H9 (cell line): Measurements from ENCODE around the gene AMELX. TPM values are rescaled to one million over a fixed set of nuclear protein-coding genes. Genes with fewer than 3 reads are reported as not detected.

Experiments used
- DNase-seq: peaks from one replicate; pipeline ENCODE4 v3.0.0-alpha.2; 2017
- H2AFZ ChIP-seq: one replicate; pipeline ENCODE4 v1.6.1; 2013; ENCODE audit warnings: mild to moderate bottlenecking, low read length, control low read depth, moderate library complexity
- H2AK5ac ChIP-seq: 2 replicates; pipeline ENCODE4 v1.6.1; 2013; ENCODE audit warnings: low read length, control low read depth, mixed read lengths; ENCODE audit not compliant: insufficient read length
- H2BK120ac ChIP-seq: one replicate; pipeline ENCODE4 v1.6.1; 2013; ENCODE audit warnings: low read depth, mild to moderate bottlenecking, low read length, control low read depth, inconsistent platforms; ENCODE audit not compliant: poor library complexity, severe bottlenecking
- H2BK12ac ChIP-seq: 2 replicates; pipeline ENCODE4 v1.6.1; 2013; ENCODE audit warnings: low read length, control low read depth, mixed read lengths, low read depth; ENCODE audit not compliant: insufficient read length
- H2BK15ac ChIP-seq: 2 replicates; pipeline ENCODE4 v1.6.1; 2013; ENCODE audit warnings: low read depth, low read length, control low read depth
- H2BK20ac ChIP-seq: one replicate; pipeline ENCODE4 v1.6.1; 2013; ENCODE audit warnings: low read depth, mild to moderate bottlenecking, low read length, control low read depth, inconsistent platforms; ENCODE audit not compliant: poor library complexity, severe bottlenecking
- H2BK5ac ChIP-seq: 2 replicates; pipeline ENCODE4 v1.6.1; 2013; ENCODE audit warnings: low read length, control low read depth, mixed read lengths; ENCODE audit not compliant: insufficient read length
- H3K14ac ChIP-seq: 2 replicates; pipeline ENCODE4 v1.6.1; 2013; ENCODE audit warnings: low read length, control low read depth; ENCODE audit not compliant: insufficient read depth
- H3K18ac ChIP-seq: 2 replicates; pipeline ENCODE4 v1.6.1; 2013; ENCODE audit warnings: low read depth, mild to moderate bottlenecking, mixed read lengths, low read length, control low read depth; ENCODE audit not compliant: insufficient read length
- H3K23ac ChIP-seq: 2 replicates; pipeline ENCODE4 v1.6.1; 2013; ENCODE audit warnings: low read length, control low read depth, mixed read lengths, low read depth; ENCODE audit not compliant: insufficient read length
- H3K23me2 ChIP-seq: 2 replicates; pipeline ENCODE4 v1.6.1; 2013; ENCODE audit warnings: low read depth, mild to moderate bottlenecking, mixed read lengths, low read length, control low read depth; ENCODE audit not compliant: insufficient read length, poor library complexity, severe bottlenecking
- H3K27ac ChIP-seq: 2 replicates; pipeline ENCODE4 v1.5.1; 2013; ENCODE audit warnings: low read length, control low read depth, mixed read lengths, low read depth; ENCODE audit not compliant: insufficient read length
- H3K27me3 ChIP-seq: 2 replicates; pipeline ENCODE4 v1.6.1; 2013; ENCODE audit warnings: low read length, control low read depth, inconsistent platforms; ENCODE audit not compliant: insufficient read depth
- H3K4ac ChIP-seq: 2 replicates; pipeline ENCODE4 v1.6.1; 2013; ENCODE audit warnings: low read depth, mild to moderate bottlenecking, control low read depth, inconsistent platforms, low read length, moderate library complexity
- H3K4me1 ChIP-seq: 2 replicates; pipeline ENCODE4 v1.6.1; 2013; ENCODE audit warnings: low read length, control low read depth, inconsistent platforms; ENCODE audit not compliant: insufficient read depth
- H3K4me2 ChIP-seq: 2 replicates; pipeline ENCODE4 v1.6.1; 2013; ENCODE audit warnings: low read length, control low read depth, mixed read lengths; ENCODE audit not compliant: insufficient read length, insufficient read depth
- H3K56ac ChIP-seq: 2 replicates; pipeline ENCODE4 v1.6.1; 2013; ENCODE audit warnings: low read depth, mild to moderate bottlenecking, mixed read lengths, low read length, control low read depth; ENCODE audit not compliant: insufficient read length
- H3K79me1 ChIP-seq: 2 replicates; pipeline ENCODE4 v1.6.1; 2013; ENCODE audit warnings: low read depth, mild to moderate bottlenecking, moderate library complexity, low read length, control low read depth, inconsistent platforms; ENCODE audit not compliant: insufficient read depth, poor library complexity, severe bottlenecking
- H3K79me2 ChIP-seq: 2 replicates; pipeline ENCODE4 v1.6.1; 2013; ENCODE audit warnings: low read length, control low read depth, inconsistent platforms; ENCODE audit not compliant: insufficient read depth
- H3K9ac ChIP-seq: 2 replicates; pipeline ENCODE4 v1.6.1; 2013; ENCODE audit warnings: low read length, control low read depth, mixed read lengths; ENCODE audit not compliant: insufficient read length; ENCODE audit errors: extremely low read depth
- H3K9me3 ChIP-seq: one replicate; pipeline ENCODE4 v1.6.1; 2013; ENCODE audit warnings: low read depth, low read length, inconsistent platforms; ENCODE audit not compliant: control insufficient read depth
- H3T11ph ChIP-seq: one replicate; pipeline ENCODE4 v1.6.1; 2013; ENCODE audit warnings: mild to moderate bottlenecking, low read length, control low read depth, inconsistent platforms
- H4K20me1 ChIP-seq: one replicate; pipeline ENCODE4 v1.6.1; 2013; ENCODE audit not compliant: control insufficient read depth, insufficient read length, insufficient read depth
- H4K5ac ChIP-seq: 2 replicates; pipeline ENCODE4 v1.6.1; 2013; ENCODE audit warnings: low read depth, mild to moderate bottlenecking, mixed read lengths, low read length, control low read depth; ENCODE audit not compliant: insufficient read length
- H4K8ac ChIP-seq: replicated peaks from 2 replicates; pipeline ENCODE4 v1.6.1; 2013; ENCODE audit warnings: low read length, control low read depth, mixed read lengths, low read depth; ENCODE audit not compliant: insufficient read length
- H4K91ac ChIP-seq: 2 replicates; pipeline ENCODE4 v1.6.1; 2013; ENCODE audit warnings: low read depth, mild to moderate bottlenecking, moderate library complexity, mixed read lengths, low read length, control low read depth; ENCODE audit not compliant: insufficient read length
- H3K27ac Mint-ChIP-seq, 3 experiments: 2 replicates in 2 of 3; 3 replicates in 1 of 3; pipeline ENCODE4 v1.8.0; 2020 to 2021; ENCODE audit warnings: mixed read lengths in 3 of 3, mild to moderate bottlenecking in 1 of 3, moderate library complexity in 1 of 3
- H3K27me3 Mint-ChIP-seq: 2 replicates; pipeline ENCODE4 v1.8.0; 2021; ENCODE audit warnings: low read depth, mild to moderate bottlenecking, moderate library complexity, mixed read lengths
- H3K36me3 Mint-ChIP-seq, 3 experiments: 2 replicates in 2 of 3; 3 replicates in 1 of 3; pipeline ENCODE4 v1.8.0; 2020 to 2021; ENCODE audit warnings: low read depth in 3 of 3, mixed read lengths in 3 of 3; ENCODE audit not compliant: insufficient read depth in 1 of 3
- H3K4me1 Mint-ChIP-seq, 2 experiments: 2 replicates each; pipeline ENCODE4 v1.8.0; 2020; ENCODE audit warnings: mixed read lengths in 2 of 2
- H3K4me3 Mint-ChIP-seq, 2 experiments: 2 replicates in 1 of 2; 3 replicates in 1 of 2; pipeline ENCODE4 v1.8.0; 2020 to 2021; ENCODE audit warnings: mild to moderate bottlenecking in 2 of 2, mixed read lengths in 2 of 2, moderate library complexity in 1 of 2
- H3K9me3 Mint-ChIP-seq, 2 experiments: 2 replicates in 1 of 2; 3 replicates in 1 of 2; pipeline ENCODE4 v1.8.0; 2020; ENCODE audit warnings: mild to moderate bottlenecking in 2 of 2, mixed read lengths in 2 of 2, moderate library complexity in 1 of 2
- CTCF ChIP-seq: fragments of 200-600 bp; sonication (generic); conservative IDR thresholded peaks from 3 replicates; pipeline ENCODE4 v1.8.0; 2021; ENCODE audit warnings: antibody characterized with exemption, mild to moderate bottlenecking
- WGBS: extraction: QIAGEN DNeasy Blood & Tissue Kit; methylation state at CpG from one replicate; pipeline ENCODE4 v1.1.7; 2013; ENCODE audit warnings: missing lambda C conversion rate, low lambda C conversion rate, mixed read lengths; ENCODE audit not compliant: insufficient read length; ENCODE audit errors: extremely low coverage; 5-methylcytosine and 5-hydroxymethylcytosine counted together
- total RNA-seq: library from RNA; stranded (reverse); gene quantifications from 2 replicates; pipeline ENCODE4 v1.2.1, GENCODE V29; 2021

Gene AMELX
- total RNA-seq, 1 experiment from 2014 or later: not detected

- no peaks in the 10 kb centered on the region for H3K4me1 Mint-ChIP-seq
- no peaks in the 10 kb centered on the region for H3K23me2 ChIP-seq
- H4K8ac ChIP-seq: no peak overlapping the region
- H2AK5ac ChIP-seq: no peak overlapping the region
- H3K9me3 Mint-ChIP-seq: peaks cover 65 to 75% of the 10 kb centered on the region in 2 experiments
- H3K27ac Mint-ChIP-seq: no peak overlapping the region
- no peak overlapping the region for H3T11ph ChIP-seq
- no peak overlapping the region for H3K4me3 Mint-ChIP-seq
- TF ChIP-seq CTCF: no peak
- WGBS: no CpG with 5 or more reads among the region's 2 CpGs
- no peaks in the 10 kb centered on the region for H3K79me2 ChIP-seq
- H2BK5ac ChIP-seq: no peak overlapping the region
- H2BK120ac ChIP-seq: no peak overlapping the region
- H3K9ac ChIP-seq: no peak overlapping the region
- DNase-seq: no peak
- no peak overlapping the region for H2BK15ac ChIP-seq
- H3K27me3 ChIP-seq: no peaks in the 10 kb centered on the region
- H3K9me3 ChIP-seq: peaks cover 13% of the 10 kb centered on the region
- no peak overlapping the region for H3K14ac ChIP-seq
- no peak overlapping the region for H2AFZ ChIP-seq
- no peak overlapping the region for H3K56ac ChIP-seq
- H3K4me2 ChIP-seq: no peak overlapping the region
- no peak overlapping the region for H3K27ac ChIP-seq
- H3K23ac ChIP-seq: no peak overlapping the region
- H2BK12ac ChIP-seq: no peak overlapping the region
- no peaks in the 10 kb centered on the region for H3K79me1 ChIP-seq
- no peak overlapping the region for H4K91ac ChIP-seq
- peaks cover 5% of the 10 kb centered on the region for H3K27me3 Mint-ChIP-seq
- no peaks in the 10 kb centered on the region for H3K4me1 ChIP-seq
- peaks cover 0 to 6% (median 0%) of the 10 kb centered on the region in 3 experiments; a peak in 4 of 7 replicates for H3K36me3 Mint-ChIP-seq
- no peak overlapping the region for H3K18ac ChIP-seq
- H4K5ac ChIP-seq: no peak overlapping the region
- H2BK20ac ChIP-seq: no peak overlapping the region
- H3K4ac ChIP-seq: no peak overlapping the region
- H4K20me1 ChIP-seq: no peaks in the 10 kb centered on the region
Observed at GRCh38 chrX:11336201-11336600, 43.0 kb downstream of the AMELX start.
